Stimulated activated naive CD4-positive, alpha-beta T cell (primary cell): ENCODE results near the gene MYO9A.
"Not testable (repeated sequence)": the region's sequence is repeated elsewhere in the genome, so short reads cannot be mapped to it uniquely, and the experiment has no call there.

Source experiments
- DNase-seq, 6 experiments: peaks; one replicate each; lab custom pipeline; 2025; lab: John Stamatoyannopoulos, UW

MYO9A gene

GRCh38 chr15:72042865-72043264 lies 75.1 kb downstream of the MYO9A start:
- DNase-seq, result no peak

- DNase-seq, result no peak
These were observed 75.9 kb downstream of the MYO9A start for GRCh38 chr15:72042054-72042453.

- DNase-seq, result no peak
These were observed 80.6 kb downstream of the MYO9A start for GRCh38 chr15:72037321-72037720.

GRCh38 chr15:72034859-72035650 lies 82.9 kb downstream of the MYO9A start:
- no peak for DNase-seq

- no peak for DNase-seq
These were observed 83.6 kb downstream of the MYO9A start for GRCh38 chr15:72034351-72034750.

- no peak for DNase-seq
These were observed 84.2 kb downstream of the MYO9A start for GRCh38 chr15:72033711-72034110.

GRCh38 chr15:72033285-72033684 lies 84.7 kb downstream of the MYO9A start:
- no peak for DNase-seq

GRCh38 chr15:72021604-72022003 lies 96.3 kb downstream of the MYO9A start:
- no peak for DNase-seq

- DNase-seq, result no peak
These were observed 97.2 kb downstream of the MYO9A start for GRCh38 chr15:72020799-72021198.

- not testable (repeated sequence) for DNase-seq
These were observed 103.4 kb downstream of the MYO9A start for GRCh38 chr15:72014555-72014954.

- DNase-seq, result no peak
These were observed 104.2 kb downstream of the MYO9A start for GRCh38 chr15:72013703-72014102.

GRCh38 chr15:72011302-72011942 lies 106.5 kb downstream of the MYO9A start:
- no peak for DNase-seq

- no peak for DNase-seq
These were observed 108.7 kb downstream of the MYO9A start for GRCh38 chr15:72009222-72009621.

- no peak for DNase-seq
These were observed 111.6 kb downstream of the MYO9A start for GRCh38 chr15:72006382-72006781.

- no peak for DNase-seq
These were observed 112.5 kb downstream of the MYO9A start for GRCh38 chr15:72005483-72005882.

- no peak for DNase-seq
These were observed 118.1 kb downstream of the MYO9A start for GRCh38 chr15:71999807-72000206.

GRCh38 chr15:71998717-71999116 lies 119.2 kb downstream of the MYO9A start:
- not testable (repeated sequence) for DNase-seq

GRCh38 chr15:71997691-71998090 lies 120.3 kb downstream of the MYO9A start:
- DNase-seq, result no peak

- DNase-seq, result no peak
These were observed 142.2 kb downstream of the MYO9A start for GRCh38 chr15:71975816-71976150.

- no peak for DNase-seq
These were observed 143.7 kb downstream of the MYO9A start for GRCh38 chr15:71974211-71974610.

- no peak for DNase-seq
These were observed 144.6 kb downstream of the MYO9A start for GRCh38 chr15:71973366-71973765.

GRCh38 chr15:71971905-71972304 lies 146.0 kb downstream of the MYO9A start:
- no peak for DNase-seq

GRCh38 chr15:71970435-71970834 lies 147.5 kb downstream of the MYO9A start:
- no peak for DNase-seq

- no peak for DNase-seq
These were observed 155.4 kb downstream of the MYO9A start for GRCh38 chr15:71962537-71962936.
